Heart right ventricle (tissue), 16 donors: Measurements from ENCODE around the gene C16orf86. TPM values are rescaled to one million over a fixed set of nuclear protein-coding genes. Genes with fewer than 3 reads are reported as not detected.

Experiments
- ATAC-seq, 8 donors: fragments of 200-7000 bp; cut with Tn5 transposase; one replicate each; pipeline ENCODE4 v1.9.1; 2020; ENCODE audit warnings: mild to moderate bottlenecking in 8 of 8, moderate library complexity in 8 of 8, moderate number of reproducible peaks in 1 of 8
- DNase-seq, 2 donors: peaks; one replicate each; pipeline ENCODE4 v3.0.0-alpha.2; 2020
- H3K27ac ChIP-seq, 10 donors: fragments of 200-600 bp; sonication (generic) in 2 of 10; one replicate each; pipeline versions ENCODE4 v1.5.0 to v1.8.0; 2020 to 2022; ENCODE audit warnings: mild to moderate bottlenecking in 3 of 10
- H3K27me3 ChIP-seq, 7 donors: fragments of 200-600 bp; one replicate each; pipeline ENCODE4 v1.8.0; 2021 to 2022; ENCODE audit warnings: mild to moderate bottlenecking in 2 of 7
- H3K36me3 ChIP-seq, 9 donors: fragments of 200-600 bp; sonication (generic) in 1 of 9; one replicate each; pipeline versions ENCODE4 v1.5.0 to v1.8.0; 2020 to 2022; ENCODE audit warnings: mild to moderate bottlenecking in 2 of 9
- H3K4me1 ChIP-seq, 9 donors: fragments of 200-600 bp; sonication (generic) in 1 of 9; one replicate each; pipeline versions ENCODE4 v1.5.0 to v1.8.0; 2020 to 2022; ENCODE audit warnings: mild to moderate bottlenecking in 4 of 9
- H3K4me3 ChIP-seq, 10 donors: fragments of 200-600 bp; sonication (generic) in 2 of 10; one replicate each; pipeline versions ENCODE4 v1.5.0 to v1.8.0; 2020 to 2022; ENCODE audit warnings: mild to moderate bottlenecking in 7 of 10, moderate library complexity in 2 of 10
- H3K9me3 ChIP-seq, 11 donors: fragments of 200-600 bp in 10 of 11; sonication (generic) in 2 of 11; one replicate each; pipeline versions ENCODE4 v1.5.0 to v1.8.0; 2013 to 2022; ENCODE audit warnings: mild to moderate bottlenecking in 2 of 11, control low read depth in 1 of 11, moderate library complexity in 1 of 11
- WGBS, 2 donors: extraction: QIAGEN DNeasy Blood & Tissue Kit; methylation state at CpG; one replicate each; pipeline ENCODE4 v1.1.7; 2013; ENCODE audit warnings: inconsistent platforms in 1 of 2; 5-methylcytosine and 5-hydroxymethylcytosine counted together
- intact Hi-C, 10 donors: fragments of 100-400 bp; cut with DNase I; formaldehyde crosslinking; loops; one replicate each; pipeline versions ENCODE4 v1.11.1 to v1.14.2; 2022
- polyA plus RNA-seq, 2 donors: library from polyadenylated mRNA; stranded (reverse); fragments of 200-250 nt; gene quantifications; one replicate each; pipeline ENCODE4 v1.2.3, GENCODE V29; 2013
- total RNA-seq, 10 donors: library from RNA; stranded (reverse); fragmentation: NEBNext Ultra II Directional in 3 of 10; extraction: Animal tissue kit (Norgen Biotek cat#: 25700) in 3 of 10; gene quantifications; one replicate each; pipeline versions ENCODE4 v1.2.1 to v1.2.4, GENCODE V29; 2021 to 2023
- TF ChIP-seq, protein P1 (sequence below), 9 donors: fragments of 200-600 bp; sonication (generic) in 2 of 9; IDR thresholded peaks; one replicate each; pipeline versions ENCODE4 v1.5.0 to v1.8.0; 2021 to 2022; ENCODE audit warnings: antibody characterized with exemption in 9 of 9, mild to moderate bottlenecking in 5 of 9, moderate library complexity in 1 of 9
- donor health status: Arrhythmogenic right ventricular cardiomyopathy.
- donor health status: ischemic (EF 13 %, LVEDD 7.1; RV severe dilation, severe dysfunction).
- donor health status: healthy with polysubstance abuse.
- donor health status: DM: no; HTN: yes; CAD: no.
- donor health status: DM: no; HTN: no; CAD: no.
- donor health status: ischemic (EF 25% LVEDD 6.9; RV normal size, moderate dysfunction).
- donor health status: ischemic (EF 25% LVEDD 5.7; RV mildly dilated, moderate dysfunction).
- donor health status: healthy.
- donor health status: DM: yes; HTN: yes; CAD: no.
- donor health status: Ischemic cardiomyopathy.
- donor health status: ischemic (EF 35%, LVEDD 5.7; RV mildly dilated, moderate dysfunction).
- donor health status: nonischemic (EF 11% LVEDD 7.7; RV severe dilation, severe dysfunction).
- donor health status: DM: yes; HTN: yes; CAD: no.
- donor health status: PGD.
- donor health status: ischemic (EF 29% LVEDD 5.4; RV normal size, mild dysfunction).
- donor health status: nonischemic (EF 23%, LVEDD 6.1; RV moderate dilation, normal function).

C16orf86 gene
- total and polyA plus RNA-seq, 12 donors: 2.6 to 5.6 (median 3.9) TPM

DNA sequence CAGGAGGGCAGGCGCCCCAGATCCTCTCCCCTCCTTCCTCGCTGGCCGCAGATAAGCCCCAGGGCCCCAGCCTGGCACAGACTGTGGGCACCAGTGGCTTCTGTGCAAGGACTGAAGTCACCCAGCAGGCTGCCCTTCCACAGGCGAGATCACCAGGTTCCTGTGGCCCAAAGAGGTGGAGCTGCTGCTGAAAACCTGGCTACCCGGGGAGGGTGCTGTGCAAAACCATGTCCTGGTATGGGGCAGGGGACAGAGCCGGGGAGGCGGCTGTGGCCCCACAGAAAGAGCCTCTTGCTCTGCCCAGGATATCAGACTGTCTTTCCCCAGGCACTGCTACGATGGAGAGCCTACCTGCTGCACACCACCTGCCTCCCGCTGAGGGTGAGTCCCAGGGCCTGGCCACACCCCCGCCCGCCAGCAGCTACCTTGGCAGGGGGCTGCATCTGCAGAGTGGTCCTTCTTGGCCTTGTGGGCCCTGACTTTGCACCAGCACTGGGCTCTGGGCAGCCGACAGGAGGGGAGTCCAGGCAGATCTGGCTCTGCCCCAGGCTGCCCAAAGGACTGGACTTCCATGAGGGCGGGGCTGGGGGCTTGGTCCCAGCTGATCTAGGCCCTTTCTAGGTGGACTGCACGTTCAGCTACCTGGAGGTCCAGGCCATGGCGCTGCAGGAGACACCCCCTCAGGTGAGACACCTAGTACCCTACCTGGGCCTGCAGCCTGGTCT lies 21.1 kb upstream of the C16orf86 start:
- ATAC-seq: no peak
- Histone ChIP-seq H3K27me3 (peaks cover 24 to 62% (median 59%) of the 10 kb centered on the region in 7 donors), H3K36me3 (no peaks in the 10 kb centered on the region), H3K4me3 (peak overlapping the region in 6 of 10 donors; percentile 15 to 56 (median 46)), H3K9me3 (no peaks in the 10 kb centered on the region), H3K27ac (peak overlapping the region in 1 of 10 donors; percentile 75), H3K4me1 (peaks cover 0 to 46% (median 19%) of the 10 kb centered on the region in 9 donors)
- no peak for DNase-seq
- 84 to 87% methylated on average over 15 of the region's 15 CpGs for WGBS, 2 donors
- intact Hi-C loops: loop anchor here in 5 of 10 donors (1.0 to 10.0 kb wide), 4 partner anchors 101 to 125 kb away; no protein-coding TSS in a partner anchor
- TF ChIP-seq, protein P1, sequence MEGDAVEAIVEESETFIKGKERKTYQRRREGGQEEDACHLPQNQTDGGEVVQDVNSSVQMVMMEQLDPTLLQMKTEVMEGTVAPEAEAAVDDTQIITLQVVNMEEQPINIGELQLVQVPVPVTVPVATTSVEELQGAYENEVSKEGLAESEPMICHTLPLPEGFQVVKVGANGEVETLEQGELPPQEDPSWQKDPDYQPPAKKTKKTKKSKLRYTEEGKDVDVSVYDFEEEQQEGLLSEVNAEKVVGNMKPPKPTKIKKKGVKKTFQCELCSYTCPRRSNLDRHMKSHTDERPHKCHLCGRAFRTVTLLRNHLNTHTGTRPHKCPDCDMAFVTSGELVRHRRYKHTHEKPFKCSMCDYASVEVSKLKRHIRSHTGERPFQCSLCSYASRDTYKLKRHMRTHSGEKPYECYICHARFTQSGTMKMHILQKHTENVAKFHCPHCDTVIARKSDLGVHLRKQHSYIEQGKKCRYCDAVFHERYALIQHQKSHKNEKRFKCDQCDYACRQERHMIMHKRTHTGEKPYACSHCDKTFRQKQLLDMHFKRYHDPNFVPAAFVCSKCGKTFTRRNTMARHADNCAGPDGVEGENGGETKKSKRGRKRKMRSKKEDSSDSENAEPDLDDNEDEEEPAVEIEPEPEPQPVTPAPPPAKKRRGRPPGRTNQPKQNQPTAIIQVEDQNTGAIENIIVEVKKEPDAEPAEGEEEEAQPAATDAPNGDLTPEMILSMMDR (IDR thresholded peaks at IDR 0.05): no peak

- no peak for DNase-seq
- H3K27me3 ChIP-seq: peaks cover 24 to 78% (median 72%) of the 10 kb centered on the region in 7 donors
Observed at GRCh38 chr16:67647111-67647651, 19.4 kb upstream of the C16orf86 start.

GRCh38 chr16:67647681-67648080 lies 18.9 kb upstream of the C16orf86 start:
- H3K27me3 ChIP-seq: peaks cover 24 to 83% (median 77%) of the 10 kb centered on the region in 7 donors

More at GRCh38 chr16:67647111-67647651, 19.4 kb upstream of the C16orf86 start:
- 68 to 79% methylated on average over 15 of the region's 15 CpGs for whole genome bisulfite sequencing, 2 donors
- Histone ChIP-seq H3K36me3 (no peaks in the 10 kb centered on the region), H3K9me3 (no peaks in the 10 kb centered on the region), H3K4me1 (peaks cover 0 to 39% (median 13%) of the 10 kb centered on the region in 9 donors), H3K4me3 (no peak overlapping the region), H3K27ac (no peak overlapping the region)
- TF ChIP-seq, protein P1 (IDR thresholded peaks at IDR 0.05): no peak
- ATAC-seq: no peak
- intact Hi-C loops: loop anchor here in 3 of 10 donors (5.0 to 10.0 kb wide), 2 partner anchors 102 to 125 kb away; no protein-coding TSS in a partner anchor

More at GRCh38 chr16:67647681-67648080, 18.9 kb upstream of the C16orf86 start:
- intact Hi-C loops: loop anchor here in 3 of 10 donors (5.0 to 10.0 kb wide), 2 partner anchors 103 to 125 kb away; no protein-coding TSS in a partner anchor
- peaks cover 0 to 34% (median 12%) of the 10 kb centered on the region in 9 donors for H3K4me1 ChIP-seq
- DNase-seq: no peak
- H3K36me3 ChIP-seq: no peaks in the 10 kb centered on the region
- H3K27ac ChIP-seq: no peak overlapping the region
- no peak for ATAC-seq
- TF ChIP-seq, protein P1 (IDR thresholded peaks at IDR 0.05): no peak
- 78 to 82% methylated on average over 13 of the region's 13 CpGs for WGBS, 2 donors
- H3K9me3 ChIP-seq: no peaks in the 10 kb centered on the region
- no peak overlapping the region for H3K4me3 ChIP-seq
